Measurements from ENCODE around the gene MTHFD2L.

DNA sequence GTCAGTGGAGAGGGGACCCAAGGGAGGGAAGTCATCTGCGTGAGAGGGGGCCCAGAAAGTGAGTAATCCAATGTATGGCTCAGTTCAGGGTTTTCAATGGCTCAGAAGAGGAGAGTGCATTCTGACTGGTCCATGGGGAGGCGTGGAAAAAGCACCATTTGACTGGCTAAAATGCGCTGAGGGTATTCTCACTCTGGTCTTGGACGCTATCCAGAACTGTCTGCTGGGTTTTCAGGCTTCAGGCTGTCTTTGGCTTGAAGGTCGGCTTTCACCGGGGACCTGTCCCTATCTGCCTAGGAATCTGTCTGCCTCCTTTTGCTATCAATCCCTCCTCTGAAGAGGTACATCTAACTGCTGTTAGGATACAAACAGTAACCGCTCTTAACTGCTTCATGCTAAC lies 176.7 kb downstream of the MTHFD2L start:
- TF ChIP-seq POLR2AphosphoS5 (IDR thresholded peaks at IDR 0.05; ENCODE audit: low read depth, low read length) = no peak
- TF ChIP-seq POLR2A (IDR thresholded peaks at IDR 0.05; ENCODE audit: low read depth, low read length) = no peak
- no peak for TF ChIP-seq TAF1 (IDR thresholded peaks at IDR 0.05; ENCODE audit: low read depth, low read length)

Measured in GM12891 (cell line).